ENCODE data around the gene ZBTB7C. TPM values are rescaled to one million over a fixed set of nuclear protein-coding genes. Genes with fewer than 3 reads are reported as not detected.

The ZBTB7C gene
- total and polyA plus RNA-seq, 2 of the 8 experiments (the other 6 are each of a cell fraction or from before 2014, with no cell fraction given) = 0.15 to 0.45 TPM

DNA sequence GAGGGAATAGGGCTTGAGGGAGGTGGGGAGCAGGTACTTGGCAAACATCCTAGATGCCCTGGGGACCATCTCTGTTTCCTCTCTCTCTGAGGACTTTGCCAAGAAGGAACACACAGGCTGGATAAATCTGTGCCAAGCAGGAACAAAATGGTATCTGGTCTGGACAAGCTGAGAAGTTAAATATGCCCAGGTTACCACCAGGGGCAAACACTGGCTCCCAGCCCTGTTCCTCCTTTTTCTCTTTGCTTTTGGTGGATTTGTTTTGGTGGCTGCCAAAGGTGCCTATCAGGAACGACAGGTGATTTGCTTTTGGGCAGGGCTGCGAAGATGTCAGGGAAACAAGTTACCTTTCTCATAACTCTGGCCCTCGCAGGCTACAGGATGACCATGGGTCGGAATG, 251.2 kb downstream of the ZBTB7C start:
- no peak overlapping the region for H3K4me3 ChIP-seq (ENCODE audit: extremely low read depth in 1 of 4, insufficient read depth in 2 of 4, low read depth in 3 of 4, low read length in 4 of 4)
- H3K18ac ChIP-seq (ENCODE audit: extremely low read depth, low read length) = no peak overlapping the region
- H3K56ac ChIP-seq (replicated peaks; ENCODE audit: insufficient read length, low read depth, low read length) = no peak overlapping the region
- H2BK120ac ChIP-seq (replicated peaks; ENCODE audit: low read depth, low read length) = no peak overlapping the region
- peaks cover 3% of the 10 kb centered on the region; the same call in 1 of the 2 replicates for H3K23me2 ChIP-seq (ENCODE audit: low read depth, low read length)
- H3K79me1 ChIP-seq (ENCODE audit: low read depth, low read length) = no peaks in the 10 kb centered on the region
- no peak overlapping the region for H3K14ac ChIP-seq (ENCODE audit: insufficient read length)
- H2BK20ac ChIP-seq (ENCODE audit: low read length) = no peak overlapping the region
- no peak overlapping the region for H2AK5ac ChIP-seq (ENCODE audit: low read depth, low read length)
- DNase-seq (ENCODE audit: low read depth in 1 of 2, low spot score in 2 of 2) (no peak), FAIRE-seq (no peak)
- no peak overlapping the region for H4K8ac ChIP-seq (ENCODE audit: extremely low read depth, insufficient read depth, low read length)
- no peaks in the 10 kb centered on the region for H3K79me2 ChIP-seq (ENCODE audit: control insufficient read depth in 1 of 2, insufficient read depth in 2 of 2, low read length in 2 of 2)
- no peak overlapping the region for H4K91ac ChIP-seq (replicated peaks; ENCODE audit: insufficient read length, low read length)
- ChIA-PET CTCF (ENCODE audit: partially characterized antibody) (interaction anchor here (0.6 kb wide), 1 partner anchor 270 kb away, joined by 3 read pairs; no protein-coding TSS in a partner anchor), POLR2A (ENCODE audit: partially characterized antibody) (no interaction called here)
- H3K27me3 ChIP-seq (replicated peaks in 1 of 4; ENCODE audit: control insufficient read depth in 3 of 4, extremely low read depth in 1 of 4, insufficient read depth in 3 of 4, low read length in 3 of 4) = peaks cover 2 to 35% (median 29%) of the 10 kb centered on the region in 4 experiments
- TF ChIP-seq CHD2 (IDR thresholded peaks at IDR 0.05; ENCODE audit: low read length) = no peak
- H2BK5ac ChIP-seq (ENCODE audit: low read depth, low read length) = no peak overlapping the region
- no peak overlapping the region for H3K4me2 ChIP-seq (ENCODE audit: insufficient read depth in 1 of 2, low read depth in 2 of 2, low read length in 2 of 2)
- peaks cover 2 to 9% (median 6%) of the 10 kb centered on the region in 4 experiments for H3K4me1 ChIP-seq (replicated peaks in 1 of 4; ENCODE audit: control insufficient read depth in 3 of 4, insufficient read depth in 4 of 4, low read length in 3 of 4)
- H2BK15ac ChIP-seq (ENCODE audit: low read length) = no peak overlapping the region
- no peak overlapping the region for H4K5ac ChIP-seq (ENCODE audit: insufficient read length, low read depth, low read length)
- H3K9me3 ChIP-seq (ENCODE audit: insufficient read depth in 2 of 2, low read depth in 1 of 2, low read length in 1 of 2) = no peaks in the 10 kb centered on the region
- H2AFZ ChIP-seq (ENCODE audit: low read length) = no peak overlapping the region
- 81% methylated on average over 4 of the region's 4 CpGs; no CpG with 5 or more reads in 1 of the 2 experiments for WGBS, 2 experiments (ENCODE audit: extremely low coverage in 1 of 2, insufficient coverage in 1 of 2, insufficient read length in 1 of 2, insufficient replicate concordance in 2 of 2, low coverage in 1 of 2, low lambda C conversion rate in 2 of 2, missing lambda C conversion rate in 1 of 2)
- H3K9ac ChIP-seq (replicated peaks in 1 of 4; ENCODE audit: extremely low read depth in 1 of 4, low read depth in 3 of 4, low read length in 3 of 4) = no peak overlapping the region
- H4K20me1 ChIP-seq (replicated peaks in 1 of 2; ENCODE audit: control insufficient read depth in 1 of 2, insufficient read depth in 2 of 2, low read length in 2 of 2) = no peaks in the 10 kb centered on the region
- H3K27ac ChIP-seq (ENCODE audit: low read depth, low read length) = no peak overlapping the region
- H3K36me3 ChIP-seq (ENCODE audit: control insufficient read depth in 2 of 4, insufficient read depth in 4 of 4, low read length in 3 of 4) = no peaks in the 10 kb centered on the region
- no peak overlapping the region for H3K4ac ChIP-seq (replicated peaks; ENCODE audit: insufficient read length, low read depth, low read length)
- no peak overlapping the region for H2BK12ac ChIP-seq (ENCODE audit: low read depth, low read length)
- H3K23ac ChIP-seq (ENCODE audit: insufficient read length) = no peak overlapping the region
